ENCODE measurements around the gene PDCD1. TPM values are rescaled to one million over a fixed set of nuclear protein-coding genes. Genes with fewer than 3 reads are reported as not detected.
"Not testable (repeated sequence)": the region's sequence is repeated elsewhere in the genome, so short reads cannot be mapped to it uniquely, and the experiment has no call there.

PDCD1 gene
- polyA plus RNA-seq, 1 experiment = not detected

DNA sequence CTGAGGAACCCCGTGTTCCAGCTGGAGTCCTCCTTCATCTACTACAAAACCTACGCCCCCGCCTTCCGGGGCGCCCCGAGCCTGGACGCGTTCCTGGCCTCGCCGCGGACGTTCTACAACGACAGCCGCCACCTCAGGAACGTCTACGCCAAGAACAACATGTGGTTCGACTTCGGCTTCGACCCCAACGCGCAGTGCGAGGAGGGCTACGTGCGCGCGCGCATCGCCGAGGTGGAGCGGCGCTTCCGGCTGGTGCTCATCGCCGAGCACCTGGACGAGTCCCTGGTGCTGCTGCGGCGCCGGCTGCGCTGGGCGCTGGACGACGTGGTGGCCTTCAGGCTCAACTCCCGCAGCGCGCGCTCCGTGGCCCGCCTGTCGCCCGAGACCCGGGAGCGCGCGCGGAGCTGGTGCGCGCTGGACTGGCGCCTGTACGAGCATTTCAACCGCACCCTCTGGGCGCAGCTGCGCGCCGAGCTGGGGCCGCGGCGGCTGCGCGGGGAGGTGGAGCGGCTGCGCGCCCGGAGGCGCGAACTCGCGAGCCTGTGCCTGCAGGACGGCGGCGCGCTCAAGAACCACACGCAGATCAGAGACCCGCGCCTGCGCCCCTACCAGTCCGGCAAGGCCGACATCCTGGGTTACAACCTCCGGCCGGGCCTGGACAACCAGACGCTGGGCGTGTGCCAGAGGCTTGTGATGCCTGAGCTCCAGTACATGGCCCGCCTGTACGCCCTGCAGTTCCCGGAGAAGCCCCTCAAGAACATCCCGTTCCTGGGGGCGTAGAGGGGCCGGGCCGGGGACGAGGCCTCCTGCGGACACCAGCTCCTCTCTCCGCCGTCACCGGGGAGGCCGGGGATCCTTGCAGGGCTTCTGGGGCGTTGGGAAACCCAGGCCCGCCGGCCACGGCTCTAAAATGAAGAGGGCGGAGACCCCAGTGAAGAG is 55.0 kb downstream of the PDCD1 start:
- Histone ChIP-seq H3K4me3 (ENCODE audit: low read depth, low read length) (peak overlapping the region; percentile 52), H3K9me3 (ENCODE audit: control insufficient read depth, insufficient read depth, low read length) (no peaks in the 10 kb centered on the region; the same call in 1 of the 2 replicates), H3K27me3 (ENCODE audit: control insufficient read depth, insufficient read depth, low read length) (no peaks in the 10 kb centered on the region), H3K27ac (ENCODE audit: low read depth, low read length) (no peak overlapping the region)
- CTCF ChIA-PET = no interaction called here
- DNase-seq (ENCODE audit: low read depth, low spot score) = peak; percentile 8
- POLR2A ChIA-PET = interaction anchor here (1.0 kb wide), 1 partner anchor 117 kb away, joined by 4 read pairs; the partner anchor contains the start of gene DTYMK
- TF ChIP-seq, protein P1, sequence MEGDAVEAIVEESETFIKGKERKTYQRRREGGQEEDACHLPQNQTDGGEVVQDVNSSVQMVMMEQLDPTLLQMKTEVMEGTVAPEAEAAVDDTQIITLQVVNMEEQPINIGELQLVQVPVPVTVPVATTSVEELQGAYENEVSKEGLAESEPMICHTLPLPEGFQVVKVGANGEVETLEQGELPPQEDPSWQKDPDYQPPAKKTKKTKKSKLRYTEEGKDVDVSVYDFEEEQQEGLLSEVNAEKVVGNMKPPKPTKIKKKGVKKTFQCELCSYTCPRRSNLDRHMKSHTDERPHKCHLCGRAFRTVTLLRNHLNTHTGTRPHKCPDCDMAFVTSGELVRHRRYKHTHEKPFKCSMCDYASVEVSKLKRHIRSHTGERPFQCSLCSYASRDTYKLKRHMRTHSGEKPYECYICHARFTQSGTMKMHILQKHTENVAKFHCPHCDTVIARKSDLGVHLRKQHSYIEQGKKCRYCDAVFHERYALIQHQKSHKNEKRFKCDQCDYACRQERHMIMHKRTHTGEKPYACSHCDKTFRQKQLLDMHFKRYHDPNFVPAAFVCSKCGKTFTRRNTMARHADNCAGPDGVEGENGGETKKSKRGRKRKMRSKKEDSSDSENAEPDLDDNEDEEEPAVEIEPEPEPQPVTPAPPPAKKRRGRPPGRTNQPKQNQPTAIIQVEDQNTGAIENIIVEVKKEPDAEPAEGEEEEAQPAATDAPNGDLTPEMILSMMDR (IDR thresholded peaks at IDR 0.05; ENCODE audit: low read depth, low read length) = no peak

DNA sequence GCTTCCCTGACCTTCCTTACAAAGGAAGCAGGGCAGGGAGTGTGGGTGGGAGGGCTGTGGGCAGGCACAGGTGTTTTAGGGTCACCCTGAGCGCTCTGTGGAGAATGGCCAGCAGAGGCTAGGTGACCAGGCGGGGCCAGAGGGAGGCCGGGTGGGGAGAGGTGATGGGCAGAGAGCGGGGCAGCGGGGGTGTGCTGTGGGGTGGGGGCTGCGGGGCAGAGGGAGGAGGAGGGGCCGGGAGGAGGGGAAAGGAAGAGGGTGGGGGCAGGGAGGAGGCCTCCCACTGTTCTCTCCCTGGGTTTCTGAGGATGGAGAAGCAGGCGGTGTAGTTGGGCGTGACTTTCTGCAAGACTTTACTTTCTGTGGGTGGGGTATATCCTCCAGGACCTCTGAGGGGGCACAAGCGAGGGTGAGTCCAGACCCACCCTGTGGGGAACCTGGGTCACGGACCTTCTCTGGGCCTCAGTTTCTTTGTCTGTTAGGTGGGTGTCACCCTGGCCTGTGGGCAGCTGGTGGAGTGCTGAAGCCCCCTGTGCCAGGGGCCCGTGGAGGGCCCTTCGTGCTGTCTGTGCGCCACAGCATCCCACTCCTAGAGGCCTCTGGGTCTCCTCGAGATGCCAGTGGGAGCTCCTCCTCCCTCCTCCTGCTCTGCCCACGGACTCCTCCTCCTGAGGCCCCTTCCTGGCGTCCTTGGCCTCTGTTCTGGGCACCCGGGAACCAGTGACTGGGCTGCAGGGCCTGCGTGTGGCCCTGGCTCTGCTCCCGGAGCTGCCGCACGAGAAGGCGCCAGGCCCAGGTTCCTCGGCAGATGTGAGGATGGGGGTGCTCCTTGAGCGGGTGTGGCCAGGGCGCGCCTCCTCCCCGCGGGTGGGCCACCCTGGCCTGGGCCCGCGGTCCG is 56.0 kb downstream of the PDCD1 start:
- Histone ChIP-seq H3K4me3 (ENCODE audit: low read depth, low read length) (no peak overlapping the region; the same call in 1 of the 2 replicates), H3K27me3 (ENCODE audit: control insufficient read depth, insufficient read depth, low read length) (peaks cover 4% of the 10 kb centered on the region), H3K9me3 (ENCODE audit: control insufficient read depth, insufficient read depth, low read length) (no peaks in the 10 kb centered on the region; the same call in 1 of the 2 replicates), H3K27ac (ENCODE audit: low read depth, low read length) (no peak overlapping the region)
- ChIA-PET CTCF (no interaction called here), POLR2A (no interaction called here)
- TF ChIP-seq, protein P1 (IDR thresholded peaks at IDR 0.05; ENCODE audit: low read depth, low read length) = no peak
- DNase-seq (ENCODE audit: low read depth, low spot score) = no peak

DNA sequence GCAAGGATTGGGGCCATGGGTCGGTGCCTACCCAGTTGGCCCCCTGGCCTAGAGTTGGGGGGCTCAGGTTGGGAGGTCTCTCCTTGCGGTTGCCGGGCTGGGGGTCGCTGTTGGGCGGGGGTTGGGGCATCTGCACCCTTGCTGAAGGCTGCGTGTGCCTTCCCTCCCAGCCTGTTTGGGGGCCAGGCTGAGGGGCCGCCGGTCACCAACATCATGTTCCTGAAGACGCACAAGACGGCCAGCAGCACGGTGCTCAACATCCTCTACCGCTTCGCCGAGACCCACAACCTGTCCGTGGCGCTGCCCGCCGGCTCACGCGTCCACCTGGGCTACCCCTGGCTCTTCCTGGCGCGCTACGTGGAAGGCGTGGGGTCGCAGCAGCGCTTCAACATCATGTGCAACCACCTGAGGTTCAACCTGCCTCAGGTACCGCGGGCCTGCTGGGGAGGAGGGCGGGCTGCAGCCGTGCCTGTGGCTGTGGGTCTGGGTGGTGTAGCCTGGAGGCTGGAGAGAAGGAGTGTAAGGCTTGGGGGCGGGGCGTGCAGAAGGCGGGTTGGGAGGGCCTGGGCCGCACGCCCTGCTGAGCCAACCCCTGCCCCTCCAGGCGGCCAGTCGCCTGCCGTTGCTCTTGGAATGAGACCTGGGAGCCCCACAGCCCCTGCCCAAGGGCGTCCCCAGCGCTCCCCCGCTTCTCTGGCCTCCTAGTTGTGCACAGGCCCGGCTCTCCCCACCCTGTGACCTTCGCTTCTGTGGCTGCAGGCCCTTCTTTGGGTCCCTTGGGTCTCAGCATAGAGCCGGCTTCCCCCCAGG is 56.9 kb downstream of the PDCD1 start:
- POLR2A ChIA-PET = interaction anchor here (0.7 kb wide), 1 partner anchor 8 kb away, joined by 8 read pairs; no protein-coding TSS in a partner anchor
- Histone ChIP-seq H3K9me3 (ENCODE audit: control insufficient read depth, insufficient read depth, low read length) (peaks cover under 1% of the 10 kb centered on the region; the same call in 1 of the 2 replicates), H3K27ac (ENCODE audit: low read depth, low read length) (no peak overlapping the region), H3K27me3 (ENCODE audit: control insufficient read depth, insufficient read depth, low read length) (peaks cover 6% of the 10 kb centered on the region), H3K4me3 (ENCODE audit: low read depth, low read length) (no peak overlapping the region)
- no peak for DNase-seq (ENCODE audit: low read depth, low spot score)
- TF ChIP-seq, protein P1 (IDR thresholded peaks at IDR 0.05; ENCODE audit: low read depth, low read length) = no peak
- CTCF ChIA-PET = no interaction called here

DNA sequence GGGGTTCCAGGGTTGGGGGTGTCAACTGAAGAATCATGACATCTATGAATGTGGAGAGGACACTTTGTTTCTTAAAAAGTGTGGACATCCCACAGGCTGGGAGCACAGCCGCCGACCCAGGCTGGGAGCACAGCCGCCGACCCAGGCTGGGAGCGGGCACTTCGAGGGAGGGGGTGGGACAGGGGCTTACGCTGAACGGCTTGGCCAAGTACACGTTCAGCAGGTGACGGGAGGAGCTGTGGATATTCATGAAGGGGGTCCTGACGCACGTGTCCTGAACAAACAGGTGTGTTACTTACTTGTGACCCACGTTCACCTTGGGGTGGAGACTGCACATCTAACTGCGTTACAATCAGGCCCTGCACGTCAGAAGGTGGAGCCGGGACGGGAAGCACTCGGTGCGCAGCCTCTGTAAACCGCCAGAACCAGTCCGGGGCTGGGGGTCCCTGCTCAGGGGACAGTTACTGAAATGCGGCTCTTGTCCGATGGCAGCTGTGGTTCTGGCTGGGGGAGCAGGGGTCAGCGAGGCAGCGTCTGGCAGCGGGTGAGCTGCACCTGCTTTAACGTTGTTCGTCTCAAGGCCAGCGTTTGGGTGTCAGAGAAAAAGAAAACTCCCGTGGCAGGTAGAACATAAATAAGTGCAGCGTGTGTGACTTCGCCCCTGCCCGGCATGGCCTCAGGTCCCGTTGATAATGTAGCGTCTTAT is 58.3 kb downstream of the PDCD1 start:
- POLR2A ChIA-PET; DNase-seq (ENCODE audit: low read depth, low spot score); H3K27ac ChIP-seq (ENCODE audit: low read depth, low read length); H3K4me3 ChIP-seq (ENCODE audit: low read depth, low read length); H3K27me3 ChIP-seq (ENCODE audit: control insufficient read depth, insufficient read depth, low read length); H3K9me3 ChIP-seq (ENCODE audit: control insufficient read depth, insufficient read depth, low read length); CTCF ChIA-PET: not testable (repeated sequence)

Other genes with a start within 250 kb of the PDCD1 start
- gene THAP4, start 221.7 kb downstream of the PDCD1 start, polyA plus RNA-seq (2011; rRNA removed) = 23.7 and 34.1 TPM in 2 replicates
- 82.4 and 98.2 TPM in 2 replicates for gene ATG4B, start 221.2 kb downstream of the PDCD1 start, polyA plus RNA-seq (2011; rRNA removed)
- gene DTYMK, start 172.1 kb downstream of the PDCD1 start, polyA plus RNA-seq (2011; rRNA removed) = 28.4 and 29.6 TPM in 2 replicates
- gene ING5, start 156.9 kb downstream of the PDCD1 start, polyA plus RNA-seq (2011; rRNA removed) = 22.4 and 23.9 TPM in 2 replicates
- 7.3 and 9.5 TPM in 2 replicates for gene D2HGDH, start 124.3 kb downstream of the PDCD1 start, polyA plus RNA-seq (2011; rRNA removed)
- not detected in 2 replicates for gene GAL3ST2, start 82.1 kb downstream of the PDCD1 start, polyA plus RNA-seq (2011; rRNA removed)
- gene NEU4, start 49.7 kb downstream of the PDCD1 start, polyA plus RNA-seq (2011; rRNA removed) = not detected in 2 replicates
- gene RTP5, start 10.8 kb upstream of the PDCD1 start, polyA plus RNA-seq (2011; rRNA removed) = not detected in 2 replicates

Measured in AG04450 (cell line).